HG02798 (cell line): ENCODE results near the gene RYR3.

Experiments
- ATAC-seq: cut with Tn5 transposase; IDR thresholded peaks from one replicate; pipeline ENCODE4 v1.9.1; 2021; ENCODE audit warnings: mild to moderate bottlenecking; ENCODE audit not compliant: unreplicated experiment, poor library complexity

Gene RYR3

DNA sequence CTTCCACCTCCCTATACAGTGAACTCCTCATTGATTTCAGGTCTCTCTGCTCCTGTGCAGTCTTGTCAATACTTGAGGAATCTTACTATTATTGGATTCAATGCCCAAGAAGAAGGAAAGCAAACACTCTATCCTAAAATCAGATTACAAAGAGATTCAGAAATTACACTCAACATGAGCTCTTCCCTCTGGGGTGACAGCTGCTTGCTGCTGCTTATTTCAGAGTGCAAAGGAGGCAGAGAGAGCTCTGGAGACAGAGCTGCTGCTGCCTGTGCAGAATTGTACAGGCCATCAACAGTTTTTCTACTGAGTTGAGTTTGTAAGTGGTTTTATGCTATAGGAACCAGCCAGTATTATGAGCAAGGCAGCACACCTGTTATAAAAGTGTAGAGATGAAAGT, 7.1 kb downstream of the RYR3 start:
- ATAC-seq, result no peak

- ATAC-seq, result no peak
These were observed 9.2 kb downstream of the RYR3 start for GRCh38 chr15:33320017-33320416.

- ATAC-seq, result no peak
These were observed 11.3 kb downstream of the RYR3 start for GRCh38 chr15:33322091-33322490.

GRCh38 chr15:33324609-33325008, 13.8 kb downstream of the RYR3 start:
- ATAC-seq, result no peak

GRCh38 chr15:33326908-33327307, 16.1 kb downstream of the RYR3 start:
- ATAC-seq, result no peak

DNA sequence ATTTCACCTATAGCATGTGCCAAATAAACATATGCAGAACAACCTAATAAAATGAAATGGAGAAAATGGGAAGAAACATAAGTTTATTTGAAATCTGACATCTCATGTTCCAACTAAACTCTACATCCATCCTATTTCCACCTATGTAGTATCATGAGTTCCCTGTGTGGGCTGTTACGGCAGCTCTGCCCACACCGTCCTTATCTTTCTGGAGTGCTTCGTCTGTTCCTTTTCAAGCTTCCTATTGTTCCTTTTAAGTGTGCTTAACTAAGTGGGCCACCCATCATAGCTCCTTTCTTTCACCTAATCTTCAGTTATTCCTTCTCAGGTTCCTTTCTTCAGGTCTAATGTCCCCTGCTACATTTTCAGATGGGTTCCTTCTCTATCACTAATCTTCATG, 17.3 kb downstream of the RYR3 start:
- ATAC-seq, result no peak

DNA sequence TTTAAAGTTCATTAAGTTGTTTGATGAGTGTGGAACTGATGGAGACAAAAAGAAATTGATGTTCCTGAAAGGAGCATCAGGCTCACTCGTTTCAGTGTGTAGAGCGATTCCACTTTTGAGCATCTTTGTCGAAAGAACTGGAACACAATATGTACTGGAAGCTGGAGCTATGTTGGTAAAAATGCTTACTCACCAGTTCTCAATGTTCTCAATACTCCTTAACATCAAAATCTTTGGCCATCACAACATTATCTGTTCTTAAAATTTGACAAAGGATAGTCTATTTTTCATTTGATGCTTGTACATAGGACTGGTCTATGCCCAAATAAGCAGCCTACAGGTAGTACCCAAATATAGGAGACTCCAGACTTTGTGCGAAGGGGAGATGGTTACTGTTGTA, 18.7 kb downstream of the RYR3 start:
- no peak for ATAC-seq

GRCh38 chr15:33330931-33331330, 20.2 kb downstream of the RYR3 start:
- no peak for ATAC-seq

- ATAC-seq, result no peak
These were observed 31.2 kb downstream of the RYR3 start for GRCh38 chr15:33341953-33342352.

DNA sequence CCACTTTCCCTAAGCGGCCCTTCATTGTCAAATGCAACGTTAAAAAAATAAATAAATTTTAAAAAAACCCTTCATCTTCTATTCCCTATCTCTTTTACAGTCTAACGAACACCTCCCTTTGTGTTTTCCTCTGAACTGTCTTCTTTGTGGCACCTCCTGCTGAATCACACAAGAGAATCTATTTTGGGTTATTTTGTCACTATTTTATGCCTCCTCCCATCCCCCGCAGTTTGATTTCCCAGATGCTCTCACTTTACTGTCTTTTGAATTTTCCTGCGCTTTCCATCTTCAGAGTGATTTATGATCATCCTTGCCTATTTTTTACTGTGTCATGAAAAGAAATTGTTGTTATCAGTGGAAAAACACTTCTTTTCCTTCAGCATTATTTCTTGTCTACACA, 32.5 kb downstream of the RYR3 start:
- ATAC-seq, result no peak

DNA sequence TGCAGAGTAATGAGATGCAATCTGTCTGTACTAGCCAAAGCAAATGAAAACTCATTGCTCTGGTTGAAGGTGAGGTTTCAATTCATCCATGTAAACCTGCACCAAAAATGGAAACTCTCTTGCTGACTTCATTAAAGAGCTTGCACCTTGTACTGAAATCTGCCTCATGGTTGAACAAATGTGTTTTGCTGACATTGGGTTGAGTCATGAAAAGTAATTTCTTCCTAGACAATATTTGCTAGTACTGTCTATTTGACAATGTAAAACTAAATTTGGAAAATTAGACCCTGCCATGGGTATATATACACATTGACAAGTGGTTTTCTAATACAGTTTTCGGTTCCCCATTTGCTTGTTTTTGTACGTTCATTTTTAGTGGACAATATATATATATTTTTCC, 33.3 kb downstream of the RYR3 start:
- peak; percentile 52 for ATAC-seq

DNA sequence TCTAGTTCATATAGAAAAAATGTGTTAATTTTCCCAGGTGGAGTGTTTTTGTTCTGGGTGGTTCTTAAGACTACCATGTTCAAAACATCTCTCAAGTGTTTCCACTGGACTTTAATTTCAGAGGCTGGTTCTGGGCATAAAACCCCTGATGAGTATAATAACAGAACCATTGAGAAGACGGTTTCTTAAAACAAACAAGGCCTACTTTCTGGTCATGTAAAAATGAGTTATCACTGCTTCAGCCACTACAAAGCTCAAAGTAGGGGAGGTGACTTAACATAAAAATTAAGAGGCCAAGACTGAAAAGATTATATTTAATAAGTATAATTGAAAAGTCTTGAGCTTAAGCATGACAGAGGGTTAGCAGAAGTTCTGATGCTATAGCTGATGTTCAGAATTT, 33.8 kb downstream of the RYR3 start:
- no peak for ATAC-seq

DNA sequence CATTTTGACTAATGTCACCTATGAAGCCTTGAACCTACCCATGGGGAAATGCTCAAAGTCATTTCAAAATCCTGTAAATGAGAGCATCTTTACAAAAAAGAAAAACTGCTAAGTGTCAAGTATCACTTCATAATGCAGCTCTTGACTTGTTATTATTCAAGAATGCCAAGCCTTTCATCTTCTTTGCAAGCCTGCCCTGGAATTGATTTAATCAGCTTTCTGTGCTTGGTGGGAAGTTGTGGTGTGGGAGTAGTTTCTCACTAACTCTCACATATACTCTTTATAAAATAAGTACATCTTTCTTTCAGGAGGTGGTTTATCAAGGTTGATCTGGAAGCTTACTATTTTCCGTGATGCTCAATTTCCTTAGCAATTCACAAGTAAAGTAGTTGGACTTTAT, 43.6 kb downstream of the RYR3 start:
- no peak for ATAC-seq

DNA sequence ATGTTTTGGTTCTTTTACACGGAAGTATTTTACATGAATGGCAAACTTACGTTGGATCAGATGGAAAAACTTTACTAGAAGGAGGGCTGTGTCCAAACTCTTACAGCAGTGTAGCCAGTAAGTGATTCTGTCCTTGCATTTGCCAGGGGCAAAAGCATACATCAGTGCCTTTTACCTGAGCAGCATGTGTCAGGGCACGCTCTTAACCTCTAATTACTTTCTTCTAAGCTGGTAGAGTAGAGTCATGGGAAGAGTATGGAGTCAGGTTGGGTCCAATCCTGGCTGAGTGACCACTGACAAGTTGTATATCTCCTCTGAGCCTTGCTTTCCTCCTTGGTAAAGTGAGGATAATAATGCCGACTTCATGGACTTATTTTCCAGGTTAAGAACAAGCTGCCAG, 47.1 kb downstream of the RYR3 start:
- no peak for ATAC-seq

DNA sequence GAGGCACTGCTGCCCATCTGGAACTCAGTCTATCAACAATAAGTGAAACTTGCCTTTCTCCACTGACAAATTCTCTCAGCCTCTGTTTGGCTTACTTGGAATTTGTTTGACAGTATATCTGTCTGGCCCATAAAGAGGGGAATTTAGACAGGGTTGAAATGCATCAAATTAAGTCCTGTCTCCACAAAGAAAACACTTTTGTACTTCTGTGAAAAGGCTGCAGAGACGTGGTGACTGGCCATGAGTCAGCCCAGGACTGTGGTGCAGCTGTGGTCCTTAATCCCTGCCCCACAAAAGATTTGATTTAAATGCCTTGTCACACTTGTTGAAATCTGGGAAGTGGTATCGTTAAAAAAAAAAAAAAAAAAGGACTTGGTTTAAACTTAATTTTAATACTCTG, 47.5 kb downstream of the RYR3 start:
- no peak for ATAC-seq

- ATAC-seq, result no peak
These were observed 50.1 kb downstream of the RYR3 start for GRCh38 chr15:33360886-33361285.

DNA sequence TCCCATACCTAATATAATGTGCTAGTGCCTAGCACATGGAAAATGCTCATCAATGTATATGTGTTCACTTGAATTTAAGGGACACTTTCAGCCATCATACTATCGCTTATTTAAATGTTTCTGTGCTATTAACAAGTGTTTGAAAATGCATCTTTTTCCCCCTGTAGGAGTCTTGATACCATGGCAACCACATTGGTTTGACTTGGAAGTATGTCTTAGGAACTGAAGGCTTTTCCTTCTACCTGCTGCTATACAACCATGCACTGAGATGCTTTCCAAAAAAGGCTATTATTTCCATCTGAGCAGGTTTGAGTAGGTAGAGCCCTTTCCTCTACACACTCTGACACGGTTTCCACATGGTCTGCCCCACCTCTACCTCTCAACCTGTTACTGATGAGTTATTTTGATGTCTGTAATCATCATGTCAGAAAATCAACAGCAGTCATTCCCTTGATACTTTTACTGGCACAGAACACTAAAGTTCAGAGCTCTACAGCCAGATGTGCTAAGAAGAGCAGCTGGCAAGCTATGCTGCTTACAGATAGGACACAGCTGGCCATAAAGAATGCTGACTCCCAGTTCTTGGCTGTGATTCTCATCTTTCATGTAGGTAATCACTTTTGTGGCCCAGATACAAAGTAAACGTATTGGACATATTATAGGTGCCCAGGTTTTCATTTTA, 59.3 kb downstream of the RYR3 start:
- ATAC-seq, result no peak

GRCh38 chr15:33370623-33371020, 59.9 kb downstream of the RYR3 start:
- no peak for ATAC-seq

- no peak for ATAC-seq
These were observed 60.4 kb downstream of the RYR3 start for GRCh38 chr15:33371159-33371558.

DNA sequence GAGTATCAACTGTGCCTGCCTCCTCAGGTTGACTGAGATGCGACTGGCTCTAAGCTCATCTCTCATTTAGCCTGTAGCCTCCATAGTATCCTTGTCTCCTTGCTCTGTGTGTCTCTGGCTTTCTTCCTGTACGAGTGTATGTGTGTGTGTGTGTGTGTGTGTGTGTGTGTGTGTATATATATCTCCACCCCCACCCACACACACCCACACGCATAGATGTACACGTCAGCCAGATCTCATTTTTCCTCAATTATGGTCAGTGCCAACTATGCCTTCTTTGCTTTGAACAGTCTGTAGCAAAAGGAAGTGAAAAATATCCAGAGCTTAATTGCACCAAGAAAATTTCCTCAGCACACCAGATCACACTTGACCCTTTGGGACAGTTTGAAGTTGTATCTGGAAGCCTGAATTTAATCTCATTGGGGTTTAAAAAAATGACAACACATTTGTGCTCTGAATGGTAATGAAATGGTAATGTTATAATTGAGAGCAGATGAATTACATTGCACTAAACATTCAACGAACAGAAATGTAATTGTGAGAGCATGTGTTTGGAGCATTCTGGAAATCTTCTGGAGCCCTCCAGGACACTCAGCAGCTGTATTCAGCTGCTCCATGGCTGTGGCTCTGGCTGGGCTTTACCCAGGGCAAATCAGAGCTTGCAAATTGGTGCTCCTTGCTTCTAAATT, 63.6 kb downstream of the RYR3 start:
- no peak for ATAC-seq

GRCh38 chr15:33375236-33375635, 64.5 kb downstream of the RYR3 start:
- no peak for ATAC-seq

- ATAC-seq, result no peak
These were observed 66.4 kb downstream of the RYR3 start for GRCh38 chr15:33377204-33377603.
